Measurements from ENCODE around the gene MKLN1.
"Not testable (repeated sequence)": the region's sequence is repeated elsewhere in the genome, so short reads cannot be mapped to it uniquely, and the experiment has no call there.

Gene MKLN1

GRCh38 chr7:131504157-131504899 is 176.7 kb downstream of the MKLN1 start:
- no peak for DNase-seq

GRCh38 chr7:131505037-131505620 is 177.5 kb downstream of the MKLN1 start:
- DNase-seq = not testable (repeated sequence)

- no peak for DNase-seq
Observed at GRCh38 chr7:131505636-131506557, 178.2 kb downstream of the MKLN1 start.

GRCh38 chr7:131506597-131506996 is 178.9 kb downstream of the MKLN1 start:
- no peak for DNase-seq

GRCh38 chr7:131507592-131508331 is 180.1 kb downstream of the MKLN1 start:
- DNase-seq = peak; percentile 43

- DNase-seq = no peak
Observed at GRCh38 chr7:131508754-131509486, 181.2 kb downstream of the MKLN1 start.

GRCh38 chr7:131509781-131510180 is 182.1 kb downstream of the MKLN1 start:
- DNase-seq = no peak

GRCh38 chr7:131511071-131511470 is 183.4 kb downstream of the MKLN1 start:
- DNase-seq = no peak

- no peak for DNase-seq
Observed at GRCh38 chr7:131511774-131512535, 184.3 kb downstream of the MKLN1 start.

- peak; percentile 68 for DNase-seq
Observed at GRCh38 chr7:131513245-131514061, 185.8 kb downstream of the MKLN1 start.

GRCh38 chr7:131515471-131515870 is 187.8 kb downstream of the MKLN1 start:
- not testable (repeated sequence) for DNase-seq

- no peak for DNase-seq
Observed at GRCh38 chr7:131517218-131517923, 189.7 kb downstream of the MKLN1 start.

- no peak for DNase-seq
Observed at GRCh38 chr7:131518626-131519025, 190.9 kb downstream of the MKLN1 start.

- peak; percentile 96 for DNase-seq
Observed at GRCh38 chr7:131521651-131522163, 194.0 kb downstream of the MKLN1 start.

- no peak for DNase-seq
Observed at GRCh38 chr7:131522325-131522930, 194.8 kb downstream of the MKLN1 start.

- DNase-seq = no peak
Observed at GRCh38 chr7:131524115-131524514, 196.4 kb downstream of the MKLN1 start.

- DNase-seq = no peak
Observed at GRCh38 chr7:131524703-131525102, 197.0 kb downstream of the MKLN1 start.

- no peak for DNase-seq
Observed at GRCh38 chr7:131525820-131526219, 198.1 kb downstream of the MKLN1 start.

- no peak for DNase-seq
Observed at GRCh38 chr7:131527456-131527855, 199.8 kb downstream of the MKLN1 start.
